Vagina (tissue), 2 donors: ENCODE measurements around the gene NR4A2.
A peak's percentile ranks its signal among the peaks of the same experiment; 100 is the strongest.

Experiments used
- CTCF ChIP-seq, 3 experiments: fragments of 450-650 bp in 2 of 3; fragments of 200-600 bp in 1 of 3; sonication (generic) in 1 of 3; IDR thresholded peaks; one replicate each; pipeline ENCODE4 v1.5.1; 2017 to 2019; ENCODE audit warnings: antibody characterized with exemption in 3 of 3, mild to moderate bottlenecking in 2 of 3, moderate library complexity in 2 of 3
- POLR2AphosphoS5 ChIP-seq, 2 donors: sonication (generic); formaldehyde crosslinking; IDR thresholded peaks; one replicate each; pipeline ENCODE4 v1.9.0; 2017; ENCODE audit warnings: antibody characterized with exemption in 2 of 2, mild to moderate bottlenecking in 2 of 2, low read depth in 1 of 2; ENCODE audit not compliant: insufficient read depth in 1 of 2

GRCh38 chr2:156334496-156335478 lies 2.3 kb upstream of the NR4A2 start:
- TF ChIP-seq CTCF (IDR thresholded peaks at IDR 0.05), result peak in 1 of 3 experiments; percentile 20
- peak; percentile 83 to 94 for TF ChIP-seq POLR2AphosphoS5 (IDR thresholded peaks at IDR 0.05; ENCODE audit: insufficient read depth in 1 of 2, low read depth in 1 of 2)
